ENCODE results near the gene TRIM29. TPM values are rescaled to one million over a fixed set of nuclear protein-coding genes. Genes with fewer than 3 reads are reported as not detected.

The TRIM29 gene
- total and polyA plus RNA-seq, 9 of the 15 experiments (the other 6 are each of a cell fraction or from before 2014, with no cell fraction given): 0.08 to 1.4 (median 0.42) TPM; not detected in 2

GRCh38 chr11:120172054-120172911, 34.4 kb upstream of the TRIM29 start (continued):
- TF ChIP-seq ZBTB40 (IDR thresholded peaks at IDR 0.05) (no peak), ZBTB40 (CRISPR knock-in tag; IDR thresholded peaks at IDR 0.05) (no peak), ELF4 (CRISPR knock-in tag; IDR thresholded peaks at IDR 0.05) (0 out of 2 replicates have a peak, but pooled peaks have one; percentile 16), RREB1 (CRISPR knock-in tag; IDR thresholded peaks at IDR 0.05) (no peak), ESRRA (IDR thresholded peaks at IDR 0.05; ENCODE audit: borderline replicate concordance, low read depth) (no peak), BDP1 (IDR thresholded peaks at IDR 0.05; ENCODE audit: insufficient read depth, insufficient read length) (no peak)
